Esophagus squamous epithelium (tissue), 4 donors: Measurements from ENCODE around the gene PEA15.

Experiments used
- POLR2A ChIP-seq, 4 donors: fragments of 450-650 bp; IDR thresholded peaks; one replicate each; pipeline ENCODE4 v1.6.1; 2017; ENCODE audit warnings: antibody characterized with exemption in 4 of 4, mild to moderate bottlenecking in 4 of 4, moderate library complexity in 3 of 4
- TF ChIP-seq, protein P1 (sequence below), 6 experiments: fragments of 450-650 bp in 4 of 6; fragments of 200-600 bp in 2 of 6; sonication (generic) in 2 of 6; IDR thresholded peaks; one replicate each; pipeline ENCODE4 v1.5.1; 2016 to 2019; ENCODE audit warnings: antibody characterized with exemption in 6 of 6, mild to moderate bottlenecking in 4 of 6, moderate library complexity in 4 of 6

DNA sequence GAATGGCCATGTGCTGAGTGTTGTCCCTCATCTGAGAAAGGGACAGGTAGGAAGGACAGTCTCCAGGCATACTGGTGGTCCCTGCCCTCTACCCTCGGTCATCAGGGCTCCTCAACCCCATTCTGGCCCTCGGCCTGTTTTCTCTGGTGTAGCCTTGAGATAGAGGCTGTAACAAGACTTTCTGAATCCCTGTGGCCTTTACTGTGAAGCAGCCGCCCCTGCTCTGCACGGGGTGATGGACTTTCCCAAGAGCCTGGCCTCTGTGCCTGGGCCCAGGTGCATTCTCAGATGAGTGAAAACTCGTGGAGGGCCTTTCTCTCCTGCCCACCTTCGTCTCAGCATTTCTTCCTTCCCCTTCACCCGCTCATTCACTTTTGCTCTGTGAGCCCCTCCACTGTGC lies 17.8 kb upstream of the PEA15 start:
- TF ChIP-seq, protein P1, sequence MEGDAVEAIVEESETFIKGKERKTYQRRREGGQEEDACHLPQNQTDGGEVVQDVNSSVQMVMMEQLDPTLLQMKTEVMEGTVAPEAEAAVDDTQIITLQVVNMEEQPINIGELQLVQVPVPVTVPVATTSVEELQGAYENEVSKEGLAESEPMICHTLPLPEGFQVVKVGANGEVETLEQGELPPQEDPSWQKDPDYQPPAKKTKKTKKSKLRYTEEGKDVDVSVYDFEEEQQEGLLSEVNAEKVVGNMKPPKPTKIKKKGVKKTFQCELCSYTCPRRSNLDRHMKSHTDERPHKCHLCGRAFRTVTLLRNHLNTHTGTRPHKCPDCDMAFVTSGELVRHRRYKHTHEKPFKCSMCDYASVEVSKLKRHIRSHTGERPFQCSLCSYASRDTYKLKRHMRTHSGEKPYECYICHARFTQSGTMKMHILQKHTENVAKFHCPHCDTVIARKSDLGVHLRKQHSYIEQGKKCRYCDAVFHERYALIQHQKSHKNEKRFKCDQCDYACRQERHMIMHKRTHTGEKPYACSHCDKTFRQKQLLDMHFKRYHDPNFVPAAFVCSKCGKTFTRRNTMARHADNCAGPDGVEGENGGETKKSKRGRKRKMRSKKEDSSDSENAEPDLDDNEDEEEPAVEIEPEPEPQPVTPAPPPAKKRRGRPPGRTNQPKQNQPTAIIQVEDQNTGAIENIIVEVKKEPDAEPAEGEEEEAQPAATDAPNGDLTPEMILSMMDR (IDR thresholded peaks at IDR 0.05), result no peak
- no peak for TF ChIP-seq POLR2A (IDR thresholded peaks at IDR 0.05)
